Trophoblast cell (in vitro differentiated cells and primary cell): ENCODE measurements around the gene LHX5.

ENCODE experiments used
- DNase-seq, 2 donors: peaks; one replicate each; pipeline ENCODE4 v3.0.0-alpha.2; 2016
- H2AFZ ChIP-seq: 2 replicates; pipeline ENCODE4 v1.6.1; 2013; ENCODE audit warnings: low read length, moderate library complexity, mild to moderate bottlenecking; ENCODE audit not compliant: insufficient read depth, poor library complexity
- H2AK5ac ChIP-seq: 2 replicates; pipeline ENCODE4 v1.6.1; 2013; ENCODE audit warnings: mild to moderate bottlenecking, low read length
- H2BK120ac ChIP-seq: 2 replicates; pipeline ENCODE4 v1.6.1; 2013; ENCODE audit warnings: low read length, mild to moderate bottlenecking, moderate library complexity; ENCODE audit not compliant: insufficient read depth, poor library complexity
- H2BK12ac ChIP-seq: 2 replicates; pipeline ENCODE4 v1.6.1; 2013; ENCODE audit warnings: mild to moderate bottlenecking, low read length, moderate library complexity
- H2BK5ac ChIP-seq: 2 replicates; pipeline ENCODE4 v1.6.1; 2013; ENCODE audit warnings: low read length, low read depth, moderate library complexity, mild to moderate bottlenecking; ENCODE audit not compliant: poor library complexity
- H3K14ac ChIP-seq: 2 replicates; pipeline ENCODE4 v1.6.1; 2013; ENCODE audit warnings: mild to moderate bottlenecking, low read length
- H3K18ac ChIP-seq: 2 replicates; pipeline ENCODE4 v1.6.1; 2013; ENCODE audit warnings: mild to moderate bottlenecking, low read length
- H3K23ac ChIP-seq: 2 replicates; pipeline ENCODE4 v1.6.1; 2013; ENCODE audit warnings: low read length
- H3K27ac ChIP-seq: 2 replicates; pipeline ENCODE4 v1.5.1; 2013; ENCODE audit warnings: low read depth, mild to moderate bottlenecking, inconsistent platforms, low read length, moderate library complexity
- H3K27me3 ChIP-seq: 2 replicates; pipeline ENCODE4 v1.6.1; 2013; ENCODE audit warnings: inconsistent platforms, mild to moderate bottlenecking, low read length, moderate library complexity; ENCODE audit not compliant: insufficient read depth
- H3K36me3 ChIP-seq, 2 experiments: 1 replicate in 1 of 2; 2 replicates in 1 of 2; pipeline ENCODE4 v1.6.1; 2013; ENCODE audit warnings: low read length in 2 of 2, mild to moderate bottlenecking in 2 of 2, moderate library complexity in 1 of 2; ENCODE audit not compliant: insufficient read depth in 2 of 2, control insufficient read depth in 1 of 2
- H3K4ac ChIP-seq: 2 replicates; pipeline ENCODE4 v1.6.1; 2013; ENCODE audit warnings: low read depth, mild to moderate bottlenecking, low read length, moderate library complexity
- H3K4me1 ChIP-seq, 2 experiments: 1 replicate in 1 of 2; 2 replicates in 1 of 2; pipeline ENCODE4 v1.6.1; 2013; ENCODE audit warnings: low read length in 2 of 2, mild to moderate bottlenecking in 2 of 2, moderate library complexity in 1 of 2; ENCODE audit not compliant: insufficient read depth in 2 of 2, control insufficient read depth in 1 of 2
- H3K4me2 ChIP-seq: 2 replicates; pipeline ENCODE4 v1.6.1; 2013; ENCODE audit warnings: inconsistent platforms, mild to moderate bottlenecking, low read length, moderate library complexity
- H3K4me3 ChIP-seq: 2 replicates; pipeline ENCODE4 v1.5.1; 2013; ENCODE audit warnings: mild to moderate bottlenecking, low read depth, low read length, inconsistent platforms
- H3K79me1 ChIP-seq: one replicate; pipeline ENCODE4 v1.6.1; 2013; ENCODE audit warnings: low read length
- H3K79me2 ChIP-seq: 2 replicates; pipeline ENCODE4 v1.6.1; 2013; ENCODE audit warnings: low read length, mild to moderate bottlenecking; ENCODE audit not compliant: control insufficient read depth, insufficient read depth, poor library complexity
- H3K9ac ChIP-seq: 2 replicates; pipeline ENCODE4 v1.6.1; 2013; ENCODE audit warnings: mild to moderate bottlenecking, low read length
- H3K9me3 ChIP-seq: 2 replicates; pipeline ENCODE4 v1.6.1; 2013; ENCODE audit warnings: low read depth, mild to moderate bottlenecking, control low read depth, inconsistent platforms, low read length; ENCODE audit not compliant: insufficient read depth
- H4K12ac ChIP-seq: 2 replicates; pipeline ENCODE4 v1.6.1; 2013; ENCODE audit warnings: low read depth, mild to moderate bottlenecking, low read length, moderate library complexity
- H4K8ac ChIP-seq: 2 replicates; pipeline ENCODE4 v1.6.1; 2013; ENCODE audit warnings: low read depth, mild to moderate bottlenecking, low read length, moderate library complexity
- H4K91ac ChIP-seq: one replicate; pipeline ENCODE4 v1.6.1; 2013; ENCODE audit warnings: low read depth, mild to moderate bottlenecking, low read length, moderate library complexity
- WGBS: extraction: QIAGEN DNeasy Blood & Tissue Kit; methylation state at CpG from one replicate; pipeline ENCODE4 v1.1.7; 2013; ENCODE audit warnings: missing lambda C conversion rate; ENCODE audit not compliant: insufficient read length, insufficient coverage; ENCODE audit errors: extremely low coverage; 5-methylcytosine and 5-hydroxymethylcytosine counted together

The LHX5 gene

DNA sequence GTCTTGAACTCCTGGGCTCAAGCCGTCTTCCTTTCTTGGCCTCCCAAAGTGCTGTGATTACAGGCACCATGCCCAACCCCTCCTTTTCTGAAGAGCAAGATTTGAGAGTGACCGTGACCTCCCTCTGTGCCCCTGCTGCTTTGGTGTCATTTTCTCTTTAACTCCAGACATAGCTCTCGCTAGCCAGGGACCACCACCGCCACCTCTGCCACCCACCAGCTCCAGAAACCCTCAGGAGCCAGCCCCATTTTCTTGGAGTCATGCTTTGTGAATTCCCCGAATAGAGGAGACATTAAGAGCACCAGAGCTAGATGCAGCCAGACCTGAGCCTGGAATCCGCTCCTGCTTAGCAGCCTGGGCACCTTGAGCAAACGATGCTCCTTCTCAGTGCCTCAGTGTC is 31.3 kb downstream of the LHX5 start:
- Histone ChIP-seq H4K91ac (no peak overlapping the region), H3K27me3 (no peaks in the 10 kb centered on the region), H3K4me3 (no peak overlapping the region), H4K8ac (no peak overlapping the region), H2BK120ac (no peak overlapping the region), H3K9ac (no peak overlapping the region), H2AFZ (no peak overlapping the region), H3K79me2 (no peaks in the 10 kb centered on the region), H3K4ac (no peak overlapping the region), H3K18ac (no peak overlapping the region), H3K27ac (no peak overlapping the region), H4K12ac (no peak overlapping the region), H3K4me2 (no peak overlapping the region), H3K9me3 (no peaks in the 10 kb centered on the region), H3K4me1 (no peaks in the 10 kb centered on the region), H3K14ac (no peak overlapping the region), H2AK5ac (no peak overlapping the region), H3K23ac (no peak overlapping the region), H2BK12ac (no peak overlapping the region), H3K79me1 (no peaks in the 10 kb centered on the region), H2BK5ac (no peak overlapping the region), H3K36me3 (no peaks in the 10 kb centered on the region)
- WGBS = no CpG with 5 or more reads among the region's 7 CpGs
- no peak for DNase-seq

DNA sequence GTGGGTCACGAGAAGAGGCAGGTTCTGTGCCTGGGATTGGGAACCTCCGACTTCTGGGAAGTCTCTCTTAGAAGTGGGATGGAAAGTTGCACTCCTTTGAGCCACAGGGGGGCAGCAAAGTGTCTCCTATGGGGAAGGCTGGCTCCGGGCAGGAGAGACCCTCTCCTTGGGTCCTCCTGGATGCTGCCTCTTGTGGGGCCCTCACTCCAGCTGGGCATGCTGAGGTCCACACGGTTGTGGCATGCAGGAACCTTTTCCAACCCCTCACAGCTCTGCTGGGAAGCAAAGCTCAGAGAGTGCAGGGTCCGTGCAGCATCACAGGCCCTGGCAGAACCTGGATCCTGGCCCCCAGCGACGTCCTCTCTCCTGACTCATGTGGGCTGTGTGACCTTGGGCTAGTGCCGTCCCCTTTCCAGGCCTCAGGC is 32.1 kb downstream of the LHX5 start:
- H3K36me3 ChIP-seq = no peaks in the 10 kb centered on the region
- H3K4ac ChIP-seq = no peak overlapping the region
- no peak overlapping the region for H3K4me2 ChIP-seq
- H2BK5ac ChIP-seq = no peak overlapping the region
- H2BK120ac ChIP-seq = no peak overlapping the region
- no peak overlapping the region for H3K27ac ChIP-seq
- no peaks in the 10 kb centered on the region for H3K4me1 ChIP-seq
- no peak overlapping the region for H4K12ac ChIP-seq
- no peaks in the 10 kb centered on the region for H3K79me1 ChIP-seq
- WGBS = no CpG with 5 or more reads among the region's 8 CpGs
- no peaks in the 10 kb centered on the region for H3K9me3 ChIP-seq
- no peak overlapping the region for H2BK12ac ChIP-seq
- no peak overlapping the region for H3K14ac ChIP-seq
- no peak overlapping the region for H3K4me3 ChIP-seq
- H2AK5ac ChIP-seq = no peak overlapping the region
- H3K23ac ChIP-seq = no peak overlapping the region
- no peak overlapping the region for H4K91ac ChIP-seq
- no peaks in the 10 kb centered on the region for H3K79me2 ChIP-seq
- peak; percentile 33 to 66 for DNase-seq
- no peak overlapping the region for H4K8ac ChIP-seq
- no peak overlapping the region for H2AFZ ChIP-seq
- H3K27me3 ChIP-seq = no peaks in the 10 kb centered on the region
- no peak overlapping the region for H3K18ac ChIP-seq
- H3K9ac ChIP-seq = no peak overlapping the region

DNA sequence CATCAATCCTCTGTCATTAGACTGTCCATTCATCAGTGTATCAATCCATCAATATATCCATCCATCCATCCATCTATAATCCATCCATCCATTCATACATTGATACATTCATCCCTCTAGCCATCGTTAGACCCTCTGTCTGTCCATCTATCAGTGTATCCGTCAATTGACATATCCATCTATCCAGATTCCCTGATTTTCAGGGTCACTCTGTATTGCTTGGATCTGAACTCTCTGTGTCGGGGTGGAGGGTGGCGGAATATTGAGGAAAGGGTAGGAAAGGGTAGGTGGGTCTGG is 32.4 kb downstream of the LHX5 start:
- Histone ChIP-seq H3K27me3 (no peaks in the 10 kb centered on the region), H2AFZ (no peak overlapping the region), H3K79me1 (no peaks in the 10 kb centered on the region), H3K79me2 (no peaks in the 10 kb centered on the region), H2BK5ac (no peak overlapping the region), H3K14ac (no peak overlapping the region), H3K23ac (no peak overlapping the region), H3K9me3 (no peaks in the 10 kb centered on the region), H2AK5ac (no peak overlapping the region), H3K4me3 (no peak overlapping the region), H3K36me3 (no peaks in the 10 kb centered on the region), H3K9ac (no peak overlapping the region), H3K4me2 (no peak overlapping the region), H2BK12ac (no peak overlapping the region), H3K4me1 (no peaks in the 10 kb centered on the region), H3K4ac (no peak overlapping the region), H3K27ac (no peak overlapping the region), H2BK120ac (no peak overlapping the region), H3K18ac (no peak overlapping the region), H4K91ac (no peak overlapping the region), H4K8ac (no peak overlapping the region), H4K12ac (no peak overlapping the region)
- no CpG with 5 or more reads among the region's 4 CpGs for WGBS
- no peak for DNase-seq

DNA sequence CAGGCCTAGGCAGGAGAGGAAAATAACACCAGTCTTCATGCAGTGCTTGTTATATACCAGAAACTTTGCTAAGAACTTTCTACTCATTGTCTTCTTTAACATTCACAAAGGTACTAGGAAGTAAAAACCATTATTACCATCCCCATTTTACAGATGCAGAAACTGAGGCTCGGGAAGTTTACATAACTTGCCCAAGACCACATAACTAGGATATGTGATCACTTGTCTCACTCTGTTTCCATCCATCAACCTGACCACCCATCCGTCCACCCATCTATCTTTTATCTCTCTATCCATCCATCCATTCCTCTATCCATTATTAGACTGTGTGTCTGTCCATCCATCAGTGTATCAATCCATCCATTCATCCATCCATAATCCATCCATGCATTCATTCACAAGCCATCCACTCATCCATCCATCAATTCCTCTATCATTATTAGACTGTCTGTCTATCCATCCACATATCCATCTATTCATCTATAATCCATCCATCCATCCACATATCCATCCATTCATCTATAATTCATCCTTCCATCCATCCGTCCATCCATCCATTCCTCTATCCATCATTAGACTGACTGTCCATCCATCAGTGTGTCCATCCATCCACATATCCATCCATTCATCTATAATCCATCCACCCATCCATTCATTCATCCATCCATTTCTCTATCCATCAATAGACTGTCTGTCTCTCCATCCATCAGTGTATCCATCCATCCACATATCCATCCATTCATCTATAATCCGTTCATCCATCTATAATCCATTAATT is 33.0 kb downstream of the LHX5 start:
- Histone ChIP-seq H3K14ac (no peak overlapping the region), H2AFZ (no peak overlapping the region), H4K12ac (no peak overlapping the region), H3K9me3 (no peaks in the 10 kb centered on the region), H3K4me3 (no peak overlapping the region), H3K23ac (no peak overlapping the region), H3K79me1 (no peaks in the 10 kb centered on the region), H3K27ac (no peak overlapping the region), H3K4ac (no peak overlapping the region), H3K9ac (no peak overlapping the region), H3K36me3 (no peaks in the 10 kb centered on the region), H4K91ac (no peak overlapping the region), H2BK120ac (no peak overlapping the region), H4K8ac (no peak overlapping the region), H3K79me2 (no peaks in the 10 kb centered on the region), H3K4me2 (no peak overlapping the region), H3K18ac (no peak overlapping the region), H3K4me1 (no peaks in the 10 kb centered on the region), H3K27me3 (no peaks in the 10 kb centered on the region), H2BK5ac (no peak overlapping the region), H2BK12ac (no peak overlapping the region), H2AK5ac (no peak overlapping the region)
- DNase-seq = no peak
- 100% methylated on average over 3 of the region's 4 CpGs for WGBS
